ENCODE measurements around the gene MBOAT2. TPM values are rescaled to one million over a fixed set of nuclear protein-coding genes. Genes with fewer than 3 reads are reported as not detected.

Gene MBOAT2
- total RNA-seq, 3 donors from 2014 or later (not counting 1 experiment from before 2014, with no cell fraction given): 2.9 to 18.4 (median 4.2) TPM

DNA sequence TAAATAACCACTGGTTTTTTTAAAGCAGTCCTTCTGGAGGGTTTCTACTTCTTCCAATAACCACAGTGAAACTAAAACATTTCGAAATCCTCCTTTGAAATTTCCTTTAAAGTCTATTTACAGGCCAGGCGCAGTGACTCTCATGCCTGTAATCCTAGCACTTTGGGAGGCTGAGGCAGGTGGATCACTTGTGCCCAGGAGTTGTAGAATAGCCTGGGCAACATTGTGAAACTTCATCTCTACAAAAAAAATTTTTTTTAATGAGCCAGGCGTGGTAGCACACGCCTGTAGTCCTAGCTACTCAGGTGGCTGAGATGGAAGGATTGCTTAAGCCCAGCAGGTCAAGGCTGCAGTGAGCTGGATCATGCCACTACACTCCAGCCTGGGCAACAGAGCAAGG lies 181.3 kb downstream of the MBOAT2 start:
- ATAC-seq: no peak

DNA sequence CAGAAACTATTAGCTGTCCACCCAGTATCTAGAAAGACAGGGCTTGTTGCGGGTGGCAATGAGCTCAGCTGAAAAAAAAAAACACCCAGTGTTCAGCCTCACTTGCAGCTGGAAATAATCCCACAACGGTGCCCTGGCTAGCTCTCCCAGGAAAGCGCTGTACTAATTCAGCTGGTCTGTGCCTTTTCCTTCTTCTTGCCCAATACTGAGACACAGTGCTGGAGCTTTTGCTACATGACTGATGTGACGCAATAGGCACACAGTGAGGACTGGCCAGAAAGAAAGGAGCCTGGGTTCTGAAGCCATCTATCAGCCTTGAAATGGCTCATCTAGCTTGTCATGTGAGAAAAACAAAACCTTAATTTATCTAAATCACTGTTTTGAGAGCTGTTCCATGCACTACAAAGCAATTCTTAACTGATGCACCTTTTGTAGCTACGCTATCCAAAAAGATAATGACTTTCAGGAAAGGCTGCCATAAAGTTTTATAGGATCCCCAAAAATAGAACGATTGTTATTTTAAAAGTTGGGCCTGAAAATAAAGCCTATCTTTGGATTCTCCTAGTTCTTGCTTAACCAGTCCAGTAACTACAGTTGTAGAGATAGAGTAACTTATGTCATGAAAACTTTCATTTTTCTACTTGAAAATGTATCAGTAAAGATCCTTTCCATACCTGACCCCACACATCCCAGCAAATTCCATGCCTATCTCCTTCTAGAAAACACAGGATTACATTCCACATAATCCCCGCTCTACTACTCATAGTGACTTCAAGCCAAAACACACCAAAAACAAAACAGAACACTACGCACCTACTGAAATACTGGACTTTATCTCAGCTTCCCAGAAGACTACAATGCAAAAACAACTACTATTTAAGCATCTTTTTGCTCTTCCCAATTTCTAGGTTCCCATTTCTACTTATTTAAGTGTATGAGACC lies 181.9 kb downstream of the MBOAT2 start:
- peak overlapping the region in 1 of 2 donors; percentile 1 for H3K27ac Mint-ChIP-seq
- H3K4me1 Mint-ChIP-seq: peaks cover 0 to 6% of the 10 kb centered on the region in 2 donors
- no peak overlapping the region for H3K4me3 Mint-ChIP-seq
- H3K36me3 Mint-ChIP-seq: peaks cover 10% of the 10 kb centered on the region
- H3K4me1 ChIP-seq (ENCODE audit: control insufficient read depth, insufficient read depth, low read length): no peaks in the 10 kb centered on the region
- TF ChIP-seq, protein P1, sequence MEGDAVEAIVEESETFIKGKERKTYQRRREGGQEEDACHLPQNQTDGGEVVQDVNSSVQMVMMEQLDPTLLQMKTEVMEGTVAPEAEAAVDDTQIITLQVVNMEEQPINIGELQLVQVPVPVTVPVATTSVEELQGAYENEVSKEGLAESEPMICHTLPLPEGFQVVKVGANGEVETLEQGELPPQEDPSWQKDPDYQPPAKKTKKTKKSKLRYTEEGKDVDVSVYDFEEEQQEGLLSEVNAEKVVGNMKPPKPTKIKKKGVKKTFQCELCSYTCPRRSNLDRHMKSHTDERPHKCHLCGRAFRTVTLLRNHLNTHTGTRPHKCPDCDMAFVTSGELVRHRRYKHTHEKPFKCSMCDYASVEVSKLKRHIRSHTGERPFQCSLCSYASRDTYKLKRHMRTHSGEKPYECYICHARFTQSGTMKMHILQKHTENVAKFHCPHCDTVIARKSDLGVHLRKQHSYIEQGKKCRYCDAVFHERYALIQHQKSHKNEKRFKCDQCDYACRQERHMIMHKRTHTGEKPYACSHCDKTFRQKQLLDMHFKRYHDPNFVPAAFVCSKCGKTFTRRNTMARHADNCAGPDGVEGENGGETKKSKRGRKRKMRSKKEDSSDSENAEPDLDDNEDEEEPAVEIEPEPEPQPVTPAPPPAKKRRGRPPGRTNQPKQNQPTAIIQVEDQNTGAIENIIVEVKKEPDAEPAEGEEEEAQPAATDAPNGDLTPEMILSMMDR (IDR thresholded peaks at IDR 0.05): no peak
- H3K9me3 ChIP-seq (ENCODE audit: control insufficient read depth, insufficient read depth, low read length): no peaks in the 10 kb centered on the region
- 82% methylated on average over 8 of the region's 8 CpGs for WGBS (ENCODE audit: insufficient coverage)
- H3K4me3 ChIP-seq (ENCODE audit: low read length): no peak overlapping the region
- intact Hi-C loops (cut with micrococcal nuclease): no loop called here
- ATAC-seq (no peak), DNase-seq (no peak)
- H3K36me3 ChIP-seq (ENCODE audit: control insufficient read depth, insufficient read depth, low read length): peaks cover 39% of the 10 kb centered on the region
- H3K27me3 ChIP-seq (ENCODE audit: control insufficient read depth, insufficient read depth, low read length): no peaks in the 10 kb centered on the region
- no peak overlapping the region for H3K27ac ChIP-seq (ENCODE audit: low read length)
- H3K27me3 Mint-ChIP-seq (ENCODE audit: low read depth in 2 of 2): no peaks in the 10 kb centered on the region
- H3K9me3 Mint-ChIP-seq: no peaks in the 10 kb centered on the region

More for the DNA sequence above, 181.3 kb downstream of the MBOAT2 start:
- Histone ChIP-seq H3K36me3 (ENCODE audit: control insufficient read depth, insufficient read depth, low read length) (peaks cover 36% of the 10 kb centered on the region), H3K9me3 (ENCODE audit: control insufficient read depth, insufficient read depth, low read length) (no peaks in the 10 kb centered on the region), H3K27me3 (ENCODE audit: control insufficient read depth, insufficient read depth, low read length) (no peaks in the 10 kb centered on the region), H3K27ac (ENCODE audit: low read length) (no peak overlapping the region), H3K4me3 (ENCODE audit: low read length) (no peak overlapping the region), H3K4me1 (ENCODE audit: control insufficient read depth, insufficient read depth, low read length) (no peaks in the 10 kb centered on the region)
- WGBS (ENCODE audit: insufficient coverage): 87% methylated on average over 4 of the region's 4 CpGs
- H3K27me3 Mint-ChIP-seq (ENCODE audit: low read depth in 2 of 2): no peaks in the 10 kb centered on the region
- H3K4me3 Mint-ChIP-seq: no peak overlapping the region
- H3K36me3 Mint-ChIP-seq: peaks cover 9% of the 10 kb centered on the region
- intact Hi-C loops (cut with micrococcal nuclease): no loop called here
- DNase-seq: no peak
- TF ChIP-seq, protein P1 (IDR thresholded peaks at IDR 0.05): no peak
- H3K4me1 Mint-ChIP-seq: peaks cover 0 to 9% of the 10 kb centered on the region in 2 donors
- H3K27ac Mint-ChIP-seq: peak overlapping the region in 1 of 2 donors; percentile 1
- no peaks in the 10 kb centered on the region for H3K9me3 Mint-ChIP-seq

DNA sequence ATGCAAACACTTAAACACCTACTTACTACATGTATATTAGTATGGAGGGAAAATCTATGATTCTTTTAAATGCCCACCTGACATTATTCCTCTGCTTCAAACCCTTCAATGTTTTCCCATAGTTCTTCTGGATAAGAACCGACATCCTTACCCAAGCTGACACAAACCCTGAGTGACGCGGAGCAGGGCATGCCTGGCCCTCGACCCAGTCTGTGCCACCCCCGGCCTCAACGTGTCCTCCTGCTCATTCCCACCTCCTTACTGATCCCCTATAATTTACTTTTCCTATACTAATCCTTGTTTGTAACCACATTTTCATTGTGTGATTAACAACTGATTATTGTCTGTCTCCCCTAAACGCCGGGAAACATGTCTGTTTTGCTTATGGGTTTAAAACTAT lies 183.5 kb downstream of the MBOAT2 start:
- Histone ChIP-seq H3K27me3 (ENCODE audit: control insufficient read depth, insufficient read depth, low read length) (no peaks in the 10 kb centered on the region), H3K9me3 (ENCODE audit: control insufficient read depth, insufficient read depth, low read length) (no peaks in the 10 kb centered on the region), H3K4me1 (ENCODE audit: control insufficient read depth, insufficient read depth, low read length) (no peaks in the 10 kb centered on the region), H3K36me3 (ENCODE audit: control insufficient read depth, insufficient read depth, low read length) (peaks cover 42% of the 10 kb centered on the region), H3K4me3 (ENCODE audit: low read length) (no peak overlapping the region), H3K27ac (ENCODE audit: low read length) (no peak overlapping the region)
- no peaks in the 10 kb centered on the region for H3K27me3 Mint-ChIP-seq (ENCODE audit: low read depth in 2 of 2)
- no peaks in the 10 kb centered on the region for H3K9me3 Mint-ChIP-seq
- WGBS (ENCODE audit: insufficient coverage): 98% methylated on average over 8 of the region's 8 CpGs
- no peak for DNase-seq
- no peak overlapping the region for H3K27ac Mint-ChIP-seq
- TF ChIP-seq, protein P1 (IDR thresholded peaks at IDR 0.05): no peak
- ATAC-seq: no peak
- H3K4me1 Mint-ChIP-seq: peaks cover 0 to 6% of the 10 kb centered on the region in 2 donors
- peaks cover 10% of the 10 kb centered on the region for H3K36me3 Mint-ChIP-seq
- intact Hi-C loops (cut with micrococcal nuclease): no loop called here
- H3K4me3 Mint-ChIP-seq: no peak overlapping the region
